GM21737 (cell line): ENCODE results near the gene MKX.
"Not testable (repeated sequence)": the region's sequence is repeated elsewhere in the genome, so short reads cannot be mapped to it uniquely, and the experiment has no call there.

Experiments
- ATAC-seq: cut with Tn5 transposase; IDR thresholded peaks from one replicate; pipeline ENCODE4 v1.9.1; 2021; ENCODE audit warnings: mild to moderate bottlenecking, moderate library complexity; ENCODE audit not compliant: unreplicated experiment

Gene MKX

DNA sequence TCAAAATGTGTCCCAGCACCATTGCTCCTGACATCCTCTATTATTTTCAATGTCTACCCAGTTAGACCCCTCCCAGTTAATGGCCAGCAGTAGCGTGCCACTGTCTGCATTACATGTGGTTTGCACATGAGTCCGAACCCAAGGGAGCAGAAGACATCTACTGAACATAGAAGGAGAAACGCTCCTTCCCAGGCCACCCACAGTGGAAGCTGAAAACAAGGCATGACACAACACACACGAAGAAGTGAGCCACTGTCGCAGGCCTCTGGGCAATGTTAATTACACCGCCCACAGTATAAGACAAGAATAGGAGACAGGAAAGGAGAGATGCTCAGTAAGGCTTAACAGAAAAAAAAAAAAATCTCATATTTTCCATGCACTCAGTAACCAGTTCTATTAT lies 50.5 kb downstream of the MKX start:
- no peak for ATAC-seq

- no peak for ATAC-seq
These were observed 53.0 kb downstream of the MKX start for GRCh38 chr10:27692663-27693062.

- no peak for ATAC-seq
These were observed 56.6 kb downstream of the MKX start for GRCh38 chr10:27688991-27689390.

- ATAC-seq: no peak
These were observed 57.3 kb downstream of the MKX start for GRCh38 chr10:27688276-27688675.

DNA sequence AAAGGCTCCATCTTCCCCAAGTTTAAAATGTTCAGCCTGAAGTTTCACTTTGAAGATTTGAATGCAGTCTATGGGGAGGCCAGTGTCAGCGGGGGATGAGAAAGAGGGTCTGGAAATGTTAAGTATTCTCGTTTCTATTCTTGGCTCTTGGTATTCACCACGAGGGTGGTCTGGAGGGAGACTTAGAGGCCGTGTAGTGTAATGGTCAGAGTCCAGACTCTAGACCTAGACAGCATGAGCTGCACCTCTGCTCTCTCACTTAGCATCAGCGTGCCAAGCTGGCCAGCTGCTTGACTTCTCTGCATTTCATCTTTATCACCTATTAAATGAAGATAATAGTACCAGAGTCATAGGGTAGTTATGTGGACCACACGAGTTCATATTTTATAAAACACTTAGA lies 57.9 kb downstream of the MKX start:
- no peak for ATAC-seq

- no peak for ATAC-seq
These were observed 58.3 kb downstream of the MKX start for GRCh38 chr10:27687326-27687725.

- ATAC-seq: no peak
These were observed 59.9 kb downstream of the MKX start for GRCh38 chr10:27685681-27686080.

DNA sequence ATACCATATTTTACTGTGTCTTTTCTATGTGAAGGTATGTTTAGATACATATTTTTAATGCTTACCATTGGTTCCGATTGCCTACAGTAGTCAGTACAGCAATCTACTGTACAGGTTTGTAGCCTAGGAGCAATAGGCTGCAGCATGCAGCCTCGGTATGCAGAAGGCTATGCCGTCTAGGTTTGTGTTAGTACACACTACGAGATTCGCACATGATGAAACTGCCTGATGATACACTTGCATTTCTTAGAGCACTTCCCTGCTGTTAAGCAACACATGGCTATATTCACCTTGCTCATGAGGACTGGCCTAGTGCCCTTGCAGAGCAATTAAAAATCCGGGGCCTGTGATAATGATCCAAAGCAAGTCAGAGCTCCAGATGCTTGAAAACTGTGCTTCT lies 62.4 kb downstream of the MKX start:
- no peak for ATAC-seq

- not testable (repeated sequence) for ATAC-seq
These were observed 63.8 kb downstream of the MKX start for GRCh38 chr10:27681795-27682194.

DNA sequence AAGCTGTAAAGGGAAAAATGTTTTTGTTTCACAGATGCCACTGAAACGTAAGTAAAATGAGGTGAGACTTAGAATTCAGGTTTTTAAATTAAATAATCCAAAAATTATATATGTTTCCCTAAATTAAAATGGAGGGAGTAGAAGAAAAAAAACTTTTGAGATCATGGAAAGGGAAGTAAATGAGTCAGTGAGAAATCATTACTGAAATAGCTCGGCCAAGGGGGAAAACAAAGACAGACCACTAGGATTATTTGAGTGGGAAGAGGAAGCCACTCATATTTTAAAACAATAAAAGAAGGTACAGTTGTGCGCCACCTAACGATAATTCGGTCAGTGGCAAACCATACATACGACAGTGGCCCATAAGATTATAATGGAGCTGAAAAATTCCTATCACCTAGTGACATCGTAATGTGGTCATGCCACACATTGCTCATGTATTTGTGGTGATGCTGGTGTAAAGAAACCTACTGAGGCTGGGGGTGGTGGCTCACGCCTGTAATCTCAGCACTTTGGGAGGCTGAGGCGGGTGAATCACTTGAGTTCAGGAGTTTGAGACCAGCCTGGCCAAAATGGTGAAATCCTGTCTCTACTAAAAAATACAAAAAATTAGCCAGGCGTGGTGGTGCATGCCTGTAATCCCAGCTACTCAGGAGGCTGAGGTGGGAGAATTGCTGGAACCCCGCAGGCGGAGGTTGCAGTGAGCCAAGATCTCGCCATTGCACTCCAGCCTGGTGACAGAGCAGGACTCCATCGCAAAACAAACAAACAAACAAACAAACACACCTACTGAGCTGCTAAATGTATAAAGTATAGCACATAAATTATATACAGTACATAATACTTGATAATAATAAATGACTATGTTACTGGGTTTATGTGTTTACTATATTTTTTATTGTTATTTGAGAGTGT lies 64.7 kb downstream of the MKX start:
- no peak for ATAC-seq

DNA sequence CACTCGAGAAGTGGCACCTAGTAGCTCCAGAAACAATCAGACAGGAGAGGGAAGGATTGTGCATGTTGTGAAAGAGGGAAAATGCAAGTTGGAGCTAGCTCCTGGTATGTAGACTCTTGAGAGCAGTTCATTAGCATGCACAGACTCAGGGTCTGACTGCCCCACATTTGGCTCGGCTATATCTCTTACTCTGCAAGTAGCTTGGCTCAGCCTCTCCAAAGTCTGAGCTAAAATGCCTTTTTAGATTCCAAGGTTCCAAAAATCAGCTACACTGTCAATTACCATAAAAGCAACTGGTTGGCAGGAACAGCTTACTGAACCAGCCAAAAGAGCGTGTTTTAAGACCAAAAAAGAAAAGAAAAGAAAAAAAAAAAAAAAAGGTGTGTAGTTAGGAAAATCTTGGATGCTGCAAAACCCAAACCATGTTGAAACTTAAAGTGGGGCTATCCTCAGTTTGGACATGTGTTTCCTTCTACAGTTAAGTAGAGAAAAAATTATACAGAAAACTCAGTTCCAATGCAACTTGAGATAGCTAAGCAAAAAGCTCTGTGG lies 65.5 kb downstream of the MKX start:
- ATAC-seq: no peak

DNA sequence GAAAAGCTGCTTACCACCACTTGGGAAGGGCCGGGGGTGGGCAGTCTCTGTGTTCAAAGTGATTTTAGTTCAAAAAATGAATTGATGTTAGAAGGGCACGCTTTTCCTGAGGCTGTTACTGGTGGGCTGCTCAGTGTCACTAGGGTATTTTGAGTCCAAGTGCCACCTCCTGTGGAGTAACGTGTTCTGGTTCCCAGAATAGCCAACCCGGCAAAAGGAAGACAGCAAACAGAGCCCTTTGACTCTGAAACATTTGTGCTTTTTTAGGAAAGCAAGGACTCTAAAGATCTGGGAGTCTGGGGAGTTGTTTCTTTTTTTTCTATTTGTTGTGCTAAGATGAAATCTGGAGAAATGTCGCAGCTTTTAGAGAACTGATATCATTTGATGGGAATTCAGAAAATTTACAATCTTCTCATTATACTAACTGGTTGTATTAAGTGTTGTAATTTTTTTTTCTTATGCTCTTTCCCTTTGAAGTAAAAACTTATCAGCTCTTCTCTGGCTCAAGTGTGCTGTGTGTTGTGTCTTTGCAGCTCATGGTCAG lies 66.2 kb downstream of the MKX start:
- ATAC-seq: no peak

GRCh38 chr10:27678166-27678565 lies 67.5 kb downstream of the MKX start:
- ATAC-seq: no peak

DNA sequence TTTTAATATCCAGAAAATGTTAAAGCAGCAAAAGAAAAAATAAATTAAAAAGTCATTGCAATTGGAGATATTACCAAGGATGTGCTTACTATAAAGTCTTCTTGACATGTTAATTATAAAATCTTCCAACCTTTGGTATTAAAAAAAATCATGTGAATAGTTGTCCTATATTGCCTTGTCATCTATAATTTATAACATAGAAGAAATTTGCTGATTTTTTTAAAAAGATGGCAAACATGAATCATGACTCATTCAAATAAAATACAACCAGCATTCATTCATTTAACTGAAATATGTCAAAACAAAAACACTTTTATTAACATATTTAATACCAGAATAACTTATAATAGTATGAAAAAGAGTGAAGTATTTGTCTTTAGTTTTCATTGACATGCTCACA lies 72.6 kb downstream of the MKX start:
- ATAC-seq: no peak

DNA sequence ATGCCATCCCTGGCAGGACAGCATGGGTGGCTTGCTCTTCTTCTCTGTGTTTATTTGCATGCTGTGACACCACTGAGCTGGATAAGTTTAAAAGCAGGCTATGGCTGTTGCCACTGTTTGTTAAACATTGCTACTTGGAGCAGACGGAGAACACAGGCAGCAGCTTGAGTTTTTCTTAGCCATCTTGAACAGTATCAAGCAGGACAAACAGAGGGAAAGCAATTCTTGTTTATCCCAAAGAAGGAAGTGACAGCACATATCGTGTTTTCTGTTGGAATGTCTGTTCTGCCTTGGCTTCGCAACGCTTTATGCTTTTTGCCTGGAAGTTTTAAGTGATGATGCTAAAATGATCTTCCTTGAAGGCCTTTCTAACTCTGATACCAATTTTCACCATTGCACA lies 73.8 kb downstream of the MKX start:
- ATAC-seq: no peak

GRCh38 chr10:27664461-27664860 lies 81.2 kb downstream of the MKX start:
- ATAC-seq: no peak

- ATAC-seq: no peak
These were observed 82.0 kb downstream of the MKX start for GRCh38 chr10:27663621-27664020.

DNA sequence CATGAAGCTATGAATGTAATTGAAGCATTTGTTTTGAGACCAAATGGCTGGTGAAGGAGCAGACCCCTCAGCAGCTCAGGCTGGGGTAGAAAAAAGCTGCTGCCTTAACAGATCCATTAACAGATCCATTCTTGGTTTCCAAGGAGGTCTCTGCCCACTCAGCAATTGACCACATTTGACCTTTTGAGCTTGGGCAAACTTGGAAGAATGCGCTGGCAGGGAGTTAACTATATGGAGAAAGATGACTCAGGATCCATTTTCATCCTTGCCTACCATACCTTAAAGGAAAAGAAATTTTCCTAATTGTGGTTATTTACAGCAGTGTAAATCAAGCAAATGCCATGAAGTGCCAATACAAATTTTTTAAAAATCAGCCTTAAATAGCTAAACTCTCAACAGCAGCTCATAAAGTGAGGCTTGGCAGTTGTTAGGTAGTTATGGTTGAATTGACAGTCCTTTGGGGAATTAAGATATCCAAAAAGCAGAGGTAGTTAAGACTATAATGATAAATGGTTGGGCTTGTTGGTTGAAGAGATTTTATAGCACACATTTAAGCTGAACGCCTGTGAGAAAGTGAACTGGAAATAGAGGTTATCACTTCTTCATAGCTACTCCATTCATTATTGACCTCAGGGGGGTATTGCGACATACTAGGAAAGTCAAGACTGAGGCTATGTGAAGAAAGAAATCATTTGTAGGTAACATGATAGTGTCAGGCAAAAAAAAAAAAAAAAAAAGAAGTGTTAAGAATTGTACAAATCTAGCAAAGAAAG lies 83.9 kb downstream of the MKX start:
- ATAC-seq: no peak

GRCh38 chr10:27660711-27661110 lies 84.9 kb downstream of the MKX start:
- no peak for ATAC-seq

- ATAC-seq: no peak
These were observed 85.4 kb downstream of the MKX start for GRCh38 chr10:27660268-27660667.

DNA sequence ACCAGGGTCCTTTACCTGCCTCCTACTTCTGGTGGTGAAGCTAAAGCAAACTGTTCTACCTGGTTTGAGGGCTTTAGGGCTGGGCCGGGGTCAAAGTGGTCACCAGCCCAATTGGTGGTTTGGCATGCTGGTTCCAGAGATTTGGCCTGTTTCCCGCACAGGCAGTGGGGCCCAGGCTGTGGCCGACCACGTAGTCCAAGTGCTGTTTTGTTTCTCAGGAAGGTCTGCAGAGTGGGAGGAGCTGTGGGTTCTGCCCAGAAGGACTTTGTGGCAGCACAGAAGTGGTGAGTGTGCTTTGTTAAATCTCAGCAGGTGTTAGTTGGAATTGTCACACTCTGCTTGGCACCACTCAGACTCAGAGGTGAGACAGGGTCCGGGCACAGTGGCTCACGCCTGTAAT lies 85.8 kb downstream of the MKX start:
- ATAC-seq: no peak

GRCh38 chr10:27658788-27659187 lies 86.8 kb downstream of the MKX start:
- ATAC-seq: no peak
